Endothelial cell of umbilical vein (primary cell): ENCODE measurements around the gene TMEM139. TPM values are rescaled to one million over a fixed set of nuclear protein-coding genes. Genes with fewer than 3 reads are reported as not detected.

Experiments used
- BruUV-seq: library from RNA; stranded (reverse); fragments of 400-500 nt; replicated peaks from 2 replicates; lab custom pipeline; 2021; lab: Mats Ljungman, UMichigan
- CTCF ChIA-PET: fragments of 300-600, 350-600 bp; sonication (Branson Sonifier 250); formaldehyde crosslinking; loops from one replicate; lab custom pipeline; 2021; ENCODE audit warnings: antibody characterized with exemption, inconsistent platforms; lab: Charles Lee
- POLR2A ChIA-PET: fragments of 300-600, 350-600 bp; sonication (Branson Sonifier 250); formaldehyde crosslinking; loops from one replicate; lab custom pipeline; 2021; ENCODE audit warnings: antibody characterized with exemption, inconsistent platforms; lab: Charles Lee
- DNase-seq: peaks from one replicate; pipeline ENCODE4 v3.0.0-alpha.2; 2011; ENCODE audit warnings: low read depth, low spot score
- FAIRE-seq: peaks from 2 replicates; lab custom pipeline; 2011; peaks lifted over from hg19 to GRCh38; lab: Jason Lieb, UNC
- H2AFZ ChIP-seq: 2 replicates; pipeline ENCODE4 v1.6.0; 2012; ENCODE audit warnings: low read depth, low read length, control low read depth, inconsistent platforms
- H3K27ac ChIP-seq: 2 replicates; pipeline ENCODE4 v1.5.1; 2011; ENCODE audit warnings: low read depth, mild to moderate bottlenecking, control low read depth, low read length, moderate library complexity; ENCODE audit not compliant: insufficient read depth
- H3K27me3 ChIP-seq, 2 experiments: 2 replicates each; pipeline versions ENCODE4 v1.6.0 to v1.6.1; 2011; ENCODE audit warnings: low read length in 2 of 2, mixed read lengths in 1 of 2; ENCODE audit not compliant: control insufficient read depth in 2 of 2, insufficient read depth in 2 of 2
- H3K36me3 ChIP-seq, 2 experiments: 2 replicates in 1 of 2; 3 replicates in 1 of 2; pipeline ENCODE4 v1.5.1; 2011; ENCODE audit warnings: low read length in 2 of 2, mild to moderate bottlenecking in 1 of 2, moderate library complexity in 1 of 2; ENCODE audit not compliant: control insufficient read depth in 2 of 2, insufficient read depth in 2 of 2; ENCODE audit errors: extremely low read depth in 1 of 2
- H3K4me1 ChIP-seq: 3 replicates; pipeline ENCODE4 v1.5.1; 2011; ENCODE audit warnings: mild to moderate bottlenecking, low read length; ENCODE audit not compliant: control insufficient read depth, insufficient read depth; ENCODE audit errors: extremely low read depth
- H3K4me2 ChIP-seq: 2 replicates; pipeline ENCODE4 v1.6.1; 2011; ENCODE audit warnings: low read length, control low read depth, mixed read lengths; ENCODE audit not compliant: insufficient read depth
- H3K4me3 ChIP-seq, 3 experiments: fragments of 200-600 bp in 1 of 3; sonication (generic), shearing (Covaris generic) in 1 of 3; replicated peaks in 1 of 3; 2 replicates each; pipeline ENCODE4 v1.5.1; 2011 to 2016; ENCODE audit warnings: control low read depth in 3 of 3, low read length in 3 of 3, mild to moderate bottlenecking in 2 of 3, inconsistent platforms in 1 of 3, low read depth in 1 of 3, moderate library complexity in 1 of 3; ENCODE audit not compliant: insufficient read depth in 1 of 3
- H3K79me2 ChIP-seq: 2 replicates; pipeline ENCODE4 v1.6.0; 2012; ENCODE audit warnings: low read length, inconsistent platforms; ENCODE audit not compliant: control insufficient read depth, insufficient read depth
- H3K9ac ChIP-seq: replicated peaks from 2 replicates; pipeline ENCODE3; 2011; ENCODE audit warnings: low read length, control low read depth; ENCODE audit not compliant: insufficient read depth; ENCODE audit errors: extremely low read depth
- H3K9me1 ChIP-seq: replicated peaks from 3 replicates; pipeline ENCODE4 v1.6.0; 2011; ENCODE audit warnings: mild to moderate bottlenecking, low read length; ENCODE audit not compliant: control insufficient read depth, insufficient read depth; ENCODE audit errors: extremely low read depth
- H3K9me3 ChIP-seq: replicated peaks from 2 replicates; pipeline ENCODE4 v1.5.1; 2012; ENCODE audit warnings: low read length, inconsistent platforms; ENCODE audit not compliant: control insufficient read depth, insufficient read depth
- H4K20me1 ChIP-seq: replicated peaks from 2 replicates; pipeline ENCODE3; 2011; ENCODE audit warnings: mild to moderate bottlenecking, low read length; ENCODE audit not compliant: control insufficient read depth, insufficient read depth; ENCODE audit errors: extremely low read depth
- CTCF ChIP-seq, 2 donors: IDR thresholded peaks; 1 replicate in 1 of 2; 2 replicates in 1 of 2; pipeline ENCODE4 v1.5.1; 2011; ENCODE audit warnings: low read length in 2 of 2, mild to moderate bottlenecking in 2 of 2, moderate library complexity in 2 of 2, control low read depth in 1 of 2, inconsistent platforms in 1 of 2, low read depth in 1 of 2; ENCODE audit not compliant: insufficient read depth in 1 of 2; ENCODE audit errors: extremely low read depth in 1 of 2
- MAX ChIP-seq: IDR thresholded peaks from 2 replicates; pipeline ENCODE4 v1.6.1; 2011; ENCODE audit not compliant: insufficient read depth, insufficient read length
- MYC ChIP-seq: IDR thresholded peaks from one replicate; pipeline ENCODE4 v1.6.1; 2011; ENCODE audit warnings: mild to moderate bottlenecking, low read depth, low read length
- POLR2A ChIP-seq: IDR thresholded peaks from 2 replicates; pipeline ENCODE4 v1.6.1; 2012; ENCODE audit warnings: low read depth, mild to moderate bottlenecking, control low read depth, low read length
- dilution Hi-C: fragments of 300-500 bp; cut with MboI; formaldehyde crosslinking; loops from one replicate; pipeline ENCODE4 v1.15.0; 2019; ENCODE audit warnings: low sequenced_read_pairs; ENCODE audit not compliant: extremely low pct_ligation_motif_present
- intact Hi-C: fragments of 100-400 bp; cut with micrococcal nuclease; formaldehyde crosslinking; loops from one replicate; pipeline ENCODE4 v1.10.0; 2022
- polyA plus RNA-seq, 4 experiments: library from polyadenylated mRNA; depleted of rRNA in 3 of 4; stranded (reverse) in 3 of 4; unstranded in 1 of 4; fragments of >200 nt; gene quantifications; 2 replicates each; pipeline versions ENCODE4 v1.2.1 to v1.2.3, GENCODE V29; 2011 to 2012; ENCODE audit warnings: missing spikeins in 1 of 4
- total RNA-seq: library from RNA; stranded (reverse); gene quantifications from 2 replicates; pipeline ENCODE4 v1.2.3, GENCODE V29; 2021

TMEM139 gene
- total and polyA plus RNA-seq, 2 donors (not counting 3 experiments of a cell fraction or from before 2014, with no cell fraction given), result 0.37 TPM; not detected in 1

GRCh38 chr7:143240291-143241168 is 44.2 kb upstream of the TMEM139 start:
- Histone ChIP-seq H3K27ac (no peak overlapping the region), H3K9ac (no peak overlapping the region), H3K4me1 (peaks cover 7% of the 10 kb centered on the region), H3K4me2 (no peak overlapping the region), H3K9me1 (no peaks in the 10 kb centered on the region), H3K27me3 (peaks cover 2 to 8% of the 10 kb centered on the region in 2 experiments), H3K4me3 (no peak overlapping the region), H3K9me3 (no peaks in the 10 kb centered on the region), H3K36me3 (no peaks in the 10 kb centered on the region), H2AFZ (no peak overlapping the region), H3K79me2 (no peaks in the 10 kb centered on the region), H4K20me1 (no peaks in the 10 kb centered on the region)
- DNase-seq, result peak; percentile 80
- ChIA-PET POLR2A (interaction anchor here (1.5 kb wide), 1 partner anchor 144 kb away, joined by 3 read pairs; no protein-coding TSS in a partner anchor), CTCF (interaction anchor here (0.7 to 3.2 kb wide), 59 partner anchors 9 to 637 kb away, joined by 3 to 45 read pairs (median 5); partner anchors contain the start of genes CASP2, EPHA1, EPHB6 and GSTK1)
- TF ChIP-seq CTCF (IDR thresholded peaks at IDR 0.05; ENCODE audit: extremely low read depth in 1 of 2, insufficient read depth in 1 of 2, low read depth in 1 of 2, low read length in 2 of 2), result peak; percentile 82 to 86
- TF ChIP-seq POLR2A, result no peak
- no TSS peak for BruUV-seq
- intact Hi-C loops, result loop anchor here (1.0 to 5.0 kb wide), 9 partner anchors 23 to 267 kb away; partner anchors contain the start of genes CASP2 and GSTK1
- FAIRE-seq, result peak; percentile 40
- dilution Hi-C loops, result no loop called here

GRCh38 chr7:143242306-143242705 is 42.5 kb upstream of the TMEM139 start:
- no peaks in the 10 kb centered on the region for H4K20me1 ChIP-seq
- H3K36me3 ChIP-seq, result no peaks in the 10 kb centered on the region
- dilution Hi-C loops (no loop called here), intact Hi-C loops (loop anchor here (5.0 kb wide), 3 partner anchors 45 to 265 kb away; partner anchors contain the start of gene CASP2)
- H3K27ac ChIP-seq, result no peak overlapping the region
- H3K4me2 ChIP-seq, result no peak overlapping the region
- POLR2A ChIA-PET, result no interaction called here
- CTCF ChIA-PET, result interaction anchor here (1.1 to 2.2 kb wide), 2 partner anchors 57 to 59 kb away, joined by 3 to 4 read pairs; no protein-coding TSS in a partner anchor
- peaks cover 2% of the 10 kb centered on the region in 2 experiments for H3K27me3 ChIP-seq
- H3K9me3 ChIP-seq, result no peaks in the 10 kb centered on the region
- no peak overlapping the region for H3K4me3 ChIP-seq
- no TSS peak for BruUV-seq
- no peak for FAIRE-seq
- H2AFZ ChIP-seq, result no peak overlapping the region
- H3K9ac ChIP-seq, result no peak overlapping the region
- no peaks in the 10 kb centered on the region for H3K79me2 ChIP-seq
- H3K4me1 ChIP-seq, result peaks cover 8% of the 10 kb centered on the region
- no peaks in the 10 kb centered on the region for H3K9me1 ChIP-seq
- no peak for DNase-seq
- TF ChIP-seq MYC (no peak), MAX (no peak)
